WTC11 (cell line): ENCODE results near the gene RIPOR2.

ENCODE experiments used
- CTCF ChIP-seq: fragments of 200-600 bp; IDR thresholded peaks from 2 replicates; pipeline ENCODE4 v1.8.0; 2022; ENCODE audit warnings: antibody characterized with exemption
- FOXP4 ChIP-seq: sonication (generic); formaldehyde crosslinking; IDR thresholded peaks from 2 replicates; pipeline ENCODE4 v1.8.0; 2022; ENCODE audit warnings: mild to moderate bottlenecking, missing genetic modification reagents
- IRF1 ChIP-seq: sonication (generic); formaldehyde crosslinking; IDR thresholded peaks from 2 replicates; pipeline ENCODE4 v1.8.0; 2023; ENCODE audit warnings: missing genetic modification reagents
- MLX ChIP-seq: sonication (generic); formaldehyde crosslinking; IDR thresholded peaks from 2 replicates; pipeline ENCODE4 v1.8.1; 2023; ENCODE audit warnings: mild to moderate bottlenecking, missing genetic modification reagents, moderate library complexity
- ZNF121 ChIP-seq: sonication (generic); formaldehyde crosslinking; IDR thresholded peaks from 2 replicates; pipeline ENCODE4 v1.8.0; 2023; ENCODE audit warnings: missing genetic modification reagents

GRCh38 chr6:24943774-24944173 is 8.0 kb upstream of the RIPOR2 start:
- no peak for TF ChIP-seq ZNF121 (CRISPR knock-in tag)
- TF ChIP-seq MLX: no peak
- no peak for TF ChIP-seq FOXP4 (CRISPR knock-in tag)
- TF ChIP-seq IRF1 (CRISPR knock-in tag): no peak
- no peak for TF ChIP-seq CTCF
